ENCODE data around the gene SLC30A10. TPM values are rescaled to one million over a fixed set of nuclear protein-coding genes. Genes with fewer than 3 reads are reported as not detected.

Gene SLC30A10
- total RNA-seq, 4 donors from 2014 or later = 0.69 TPM; not detected in 3

Small RNAs within 50 kb of the gene (small RNA-seq; reads per million reads assigned to genes)
- not detected for gene RF00012

Other genes with a start within 250 kb of the SLC30A10 start
- gene EPRS1, start 117.9 kb upstream of the SLC30A10 start, total RNA-seq = 100 to 1,000 TPM in 1 of 4 donors, 10 to 100 TPM in 3; 16.8 to 101 (median 52.2) TPM
- 10 to 100 TPM; 12.3 to 28.8 (median 13.5) TPM for gene BPNT1, start 161.2 kb upstream of the SLC30A10 start, total RNA-seq
- gene IARS2, start 165.6 kb upstream of the SLC30A10 start, total RNA-seq = 10 to 100 TPM; 41.0 to 76.5 (median 49.8) TPM